Cerebellar cortex (tissue), 1 donor: ENCODE measurements around the gene MAPK11.
A peak's percentile ranks its signal among the peaks of the same experiment; 100 is the strongest.

Experiments
- DNase-seq: peaks from one replicate; pipeline ENCODE4 v3.0.0-alpha.2; 2015; ENCODE audit warnings: low spot score

Gene MAPK11

GRCh38 chr22:50224071-50224470 is 46.1 kb downstream of the MAPK11 start:
- DNase-seq, result no peak

- DNase-seq, result no peak
These were observed 47.7 kb downstream of the MAPK11 start for GRCh38 chr22:50222508-50222907.

GRCh38 chr22:50221410-50222300 is 48.5 kb downstream of the MAPK11 start:
- no peak for DNase-seq

- DNase-seq, result no peak
These were observed 49.4 kb downstream of the MAPK11 start for GRCh38 chr22:50220603-50221409.

GRCh38 chr22:50219800-50220602 is 50.2 kb downstream of the MAPK11 start:
- DNase-seq, result no peak

- DNase-seq, result peak; percentile 58
These were observed 51.0 kb downstream of the MAPK11 start for GRCh38 chr22:50218996-50219727.

GRCh38 chr22:50218153-50218995 is 51.8 kb downstream of the MAPK11 start:
- DNase-seq, result no peak

- DNase-seq, result no peak
These were observed 52.5 kb downstream of the MAPK11 start for GRCh38 chr22:50217543-50218152.

- no peak for DNase-seq
These were observed 53.3 kb downstream of the MAPK11 start for GRCh38 chr22:50216684-50217520.

GRCh38 chr22:50216055-50216683 is 54.0 kb downstream of the MAPK11 start:
- no peak for DNase-seq

GRCh38 chr22:50215297-50216054 is 54.7 kb downstream of the MAPK11 start:
- DNase-seq, result no peak
